AG09309 (cell line): ENCODE results near the gene PHGDH.
A peak's percentile ranks its signal among the peaks of the same experiment; 100 is the strongest.

ENCODE experiments used
- DNase-seq: peaks from one replicate; pipeline ENCODE4 v3.0.0-alpha.2; 2010; ENCODE audit warnings: low read depth
- H3K4me3 ChIP-seq: 2 replicates; pipeline ENCODE4 v1.5.1; 2011; ENCODE audit warnings: mild to moderate bottlenecking, low read depth, low read length, moderate library complexity; ENCODE audit not compliant: control insufficient read depth
- CTCF ChIP-seq: IDR thresholded peaks from 2 replicates; pipeline ENCODE4 v1.5.1; 2011; ENCODE audit warnings: mild to moderate bottlenecking, low read depth, low read length, inconsistent platforms; ENCODE audit not compliant: insufficient read depth, control insufficient read depth; ENCODE audit errors: missing control alignments

The PHGDH gene

DNA sequence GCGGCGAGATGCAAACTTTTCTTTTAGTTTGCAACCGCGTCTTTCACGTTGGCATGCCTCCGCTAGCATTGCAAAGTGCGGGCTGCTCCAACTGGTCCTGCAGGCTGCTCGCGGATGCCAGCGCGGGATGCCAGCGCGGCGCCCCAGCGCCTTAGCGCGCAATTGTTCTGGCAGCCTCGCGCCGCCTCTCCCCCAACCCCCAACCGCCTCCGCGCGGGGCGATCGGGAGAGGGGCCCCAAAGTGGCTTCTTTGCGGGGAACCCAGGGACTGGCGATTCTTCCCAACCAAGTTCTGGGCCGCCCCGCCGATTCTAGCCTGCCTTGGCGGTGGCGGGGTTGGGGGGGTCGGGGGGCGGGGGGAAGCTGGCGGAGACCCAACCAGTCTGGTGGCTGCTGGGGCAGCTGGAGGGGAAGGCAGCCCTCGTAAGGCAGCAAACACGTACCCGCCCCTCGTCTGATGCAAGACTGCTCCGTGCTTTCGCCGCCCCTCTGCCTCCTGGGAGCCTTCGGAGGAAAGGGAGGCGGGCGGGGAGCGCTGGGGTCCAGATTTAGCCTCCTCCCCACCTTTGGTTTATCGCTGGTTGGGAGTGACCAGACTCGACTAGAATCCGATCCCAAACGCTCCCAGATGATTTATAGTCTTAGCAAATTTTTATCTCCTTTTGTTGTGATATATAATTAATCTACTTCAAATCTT is 756 bp downstream of the PHGDH start:
- DNase-seq = peak; percentile 83
- TF ChIP-seq CTCF = no peak
- H3K4me3 ChIP-seq = peak overlapping the region; percentile 97

GRCh38 chr1:119713039-119713748 is 1.5 kb downstream of the PHGDH start:
- no peak for DNase-seq
- peak overlapping the region; percentile 97 for H3K4me3 ChIP-seq
- no peak for TF ChIP-seq CTCF

- H3K4me3 ChIP-seq = peak overlapping the region; percentile 97
- DNase-seq = no peak
- TF ChIP-seq CTCF = no peak
These were observed 2.2 kb downstream of the PHGDH start for GRCh38 chr1:119713749-119714456.

DNA sequence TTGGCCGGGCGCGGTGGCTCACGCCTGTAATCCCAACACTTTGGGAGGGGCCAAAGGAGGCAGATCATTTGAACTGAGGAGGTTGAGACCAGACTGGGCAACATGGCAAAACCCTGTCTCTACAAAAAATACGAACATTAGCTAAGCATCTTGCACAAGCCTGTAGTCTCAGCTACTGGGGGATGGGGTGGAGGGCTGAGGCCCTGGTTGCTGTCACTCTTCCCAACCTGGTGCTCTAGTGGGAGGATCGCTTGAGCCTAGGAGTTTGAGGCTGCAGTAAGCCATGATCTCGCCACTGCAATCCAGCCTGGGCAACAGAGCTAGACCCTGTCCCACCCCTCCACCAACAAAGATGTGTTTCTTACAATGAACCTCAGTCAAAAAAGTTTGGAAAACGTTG is 2.8 kb downstream of the PHGDH start:
- TF ChIP-seq CTCF = no peak
- peak overlapping the region; percentile 97; the same call in 1 of the 2 replicates for H3K4me3 ChIP-seq
- DNase-seq = no peak

GRCh38 chr1:119715542-119715941 is 3.8 kb downstream of the PHGDH start:
- no peak for DNase-seq
- no peak overlapping the region for H3K4me3 ChIP-seq
- no peak for TF ChIP-seq CTCF

- DNase-seq = no peak
- no peak for TF ChIP-seq CTCF
- no peak overlapping the region for H3K4me3 ChIP-seq
These were observed 6.7 kb downstream of the PHGDH start for GRCh38 chr1:119718409-119718808.
